ENCODE measurements around the gene EHMT2.

EHMT2 gene

GRCh38 chr6:31837369-31838113, 60.0 kb downstream of the EHMT2 start:
- no peak for DNase-seq

GRCh38 chr6:31836474-31837368, 60.8 kb downstream of the EHMT2 start:
- DNase-seq = no peak

GRCh38 chr6:31836047-31836473, 61.4 kb downstream of the EHMT2 start:
- no peak for DNase-seq

DNA sequence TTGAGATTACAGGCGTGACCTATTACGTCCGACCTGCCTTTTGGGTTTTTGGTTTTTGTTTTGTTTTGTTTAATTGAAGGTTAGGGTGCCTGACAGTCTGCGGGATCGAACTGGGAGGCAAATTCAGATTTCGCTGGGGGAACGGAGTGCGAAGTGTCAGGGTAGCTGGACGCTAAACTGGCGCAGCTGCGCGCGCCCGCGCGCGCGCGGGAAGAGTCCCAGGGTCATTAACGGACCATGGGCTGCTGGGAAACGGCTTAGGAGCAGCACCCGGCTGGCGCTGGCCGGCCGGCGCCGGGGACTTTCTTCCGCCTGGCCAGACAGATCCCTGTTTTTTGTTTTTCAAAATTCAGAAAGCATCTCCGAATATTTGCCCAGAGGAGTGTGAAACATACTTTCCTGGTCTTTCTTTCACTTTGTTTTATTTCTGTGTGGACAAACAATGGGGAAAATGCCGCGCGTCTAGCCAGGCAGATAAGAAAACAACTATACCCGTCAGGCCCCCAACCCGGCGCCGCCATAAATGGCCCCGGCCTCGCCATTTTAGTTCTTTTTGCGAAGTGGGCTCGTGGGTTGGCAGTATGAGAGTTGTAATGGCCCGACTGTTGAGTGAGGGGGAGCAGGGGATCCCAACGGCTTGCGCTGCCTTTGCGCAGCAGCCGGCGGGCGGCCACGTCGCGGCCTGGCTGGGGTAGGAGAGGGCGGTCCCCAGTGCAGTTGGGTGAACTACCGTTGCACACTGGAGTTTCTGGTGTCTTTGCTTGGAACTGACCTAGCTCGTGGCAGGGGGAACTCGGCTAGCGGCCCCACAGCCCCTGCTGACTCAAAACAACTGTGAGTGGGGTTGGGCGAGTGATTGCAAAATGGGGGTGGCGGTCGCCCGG, 62.9 kb downstream of the EHMT2 start:
- peak; percentile 85 for DNase-seq

DNA sequence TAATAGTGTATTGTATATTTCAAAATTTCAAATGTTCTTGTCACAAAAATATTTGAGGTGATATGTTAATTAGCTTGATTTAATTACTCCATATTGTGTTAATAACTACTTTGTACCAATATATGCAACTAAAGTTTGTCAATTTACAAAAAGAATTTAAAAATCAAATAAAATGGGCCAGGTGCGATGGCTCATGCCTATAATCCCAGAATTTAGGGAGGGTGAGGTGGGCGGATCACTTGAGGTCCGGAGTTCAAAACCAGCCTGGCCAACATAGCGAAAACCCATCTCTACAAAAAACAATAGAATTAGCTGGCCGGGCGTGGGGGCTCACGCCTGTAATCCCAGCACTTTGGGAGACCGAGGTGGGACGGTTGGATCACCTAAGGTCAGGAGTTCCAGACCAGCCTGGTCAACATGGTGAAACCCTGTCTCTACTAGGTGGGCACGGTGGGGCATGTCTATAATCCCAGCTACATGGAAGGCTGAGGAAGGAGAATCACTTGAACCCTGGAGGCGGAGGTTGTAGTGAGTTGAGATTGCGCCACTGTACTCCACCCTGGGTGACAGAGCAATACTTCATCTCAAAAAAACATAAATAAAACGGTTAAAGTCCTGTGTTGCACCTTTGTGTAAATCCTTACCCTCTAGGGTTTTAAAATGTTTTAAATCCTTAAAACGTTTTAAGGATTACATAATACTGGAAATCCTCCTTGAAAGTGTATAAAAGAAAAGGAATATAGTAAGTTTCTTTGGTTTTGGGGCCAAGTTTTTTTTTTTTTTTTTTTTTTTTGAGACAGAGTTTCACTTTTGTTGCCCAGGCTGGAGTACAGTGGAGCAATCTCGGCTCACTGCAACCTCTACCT, 65.9 kb downstream of the EHMT2 start:
- DNase-seq = no peak

- DNase-seq = no peak
These were observed 66.6 kb downstream of the EHMT2 start for GRCh38 chr6:31830886-31831335.

All from CD4-positive, alpha-beta T cell treated with Interleukin-12 subunit alpha and Interleukin-12 subunit beta, for 1 hour (primary cell).